ENCODE data around the gene SLC46A1.

DNA sequence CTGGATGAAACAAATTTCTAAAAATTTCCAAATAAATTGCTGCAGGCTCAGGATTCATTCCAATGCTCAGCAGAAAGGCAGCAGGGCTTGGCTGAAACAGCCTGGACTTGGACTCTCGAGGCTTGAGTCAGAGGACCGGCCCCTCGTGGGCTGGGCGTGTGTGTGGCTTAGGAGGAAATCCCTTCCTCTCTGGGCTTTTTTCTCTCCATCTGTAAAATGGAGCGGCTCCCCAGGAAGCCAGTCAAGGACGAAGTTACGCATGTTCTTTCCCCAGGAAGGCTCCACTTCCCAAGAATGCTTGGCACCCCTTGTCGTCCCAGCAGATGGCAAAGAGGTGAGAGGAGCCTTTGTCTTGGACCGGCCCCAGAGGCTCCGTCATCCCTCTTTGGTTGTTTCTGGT lies 13.5 kb downstream of the SLC46A1 start:
- TF ChIP-seq, protein P1, sequence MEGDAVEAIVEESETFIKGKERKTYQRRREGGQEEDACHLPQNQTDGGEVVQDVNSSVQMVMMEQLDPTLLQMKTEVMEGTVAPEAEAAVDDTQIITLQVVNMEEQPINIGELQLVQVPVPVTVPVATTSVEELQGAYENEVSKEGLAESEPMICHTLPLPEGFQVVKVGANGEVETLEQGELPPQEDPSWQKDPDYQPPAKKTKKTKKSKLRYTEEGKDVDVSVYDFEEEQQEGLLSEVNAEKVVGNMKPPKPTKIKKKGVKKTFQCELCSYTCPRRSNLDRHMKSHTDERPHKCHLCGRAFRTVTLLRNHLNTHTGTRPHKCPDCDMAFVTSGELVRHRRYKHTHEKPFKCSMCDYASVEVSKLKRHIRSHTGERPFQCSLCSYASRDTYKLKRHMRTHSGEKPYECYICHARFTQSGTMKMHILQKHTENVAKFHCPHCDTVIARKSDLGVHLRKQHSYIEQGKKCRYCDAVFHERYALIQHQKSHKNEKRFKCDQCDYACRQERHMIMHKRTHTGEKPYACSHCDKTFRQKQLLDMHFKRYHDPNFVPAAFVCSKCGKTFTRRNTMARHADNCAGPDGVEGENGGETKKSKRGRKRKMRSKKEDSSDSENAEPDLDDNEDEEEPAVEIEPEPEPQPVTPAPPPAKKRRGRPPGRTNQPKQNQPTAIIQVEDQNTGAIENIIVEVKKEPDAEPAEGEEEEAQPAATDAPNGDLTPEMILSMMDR (conservative IDR thresholded peaks at IDR 0.05; ENCODE audit: low read depth in 2 of 2) = no peak
- TF ChIP-seq EZH2 (IDR thresholded peaks at IDR 0.05; ENCODE audit: low read depth, unreplicated experiment) (no peak), STAT1 (IDR thresholded peaks at IDR 0.05; ENCODE audit: unreplicated experiment) (no peak)
- TF ChIP-seq, protein P2, sequence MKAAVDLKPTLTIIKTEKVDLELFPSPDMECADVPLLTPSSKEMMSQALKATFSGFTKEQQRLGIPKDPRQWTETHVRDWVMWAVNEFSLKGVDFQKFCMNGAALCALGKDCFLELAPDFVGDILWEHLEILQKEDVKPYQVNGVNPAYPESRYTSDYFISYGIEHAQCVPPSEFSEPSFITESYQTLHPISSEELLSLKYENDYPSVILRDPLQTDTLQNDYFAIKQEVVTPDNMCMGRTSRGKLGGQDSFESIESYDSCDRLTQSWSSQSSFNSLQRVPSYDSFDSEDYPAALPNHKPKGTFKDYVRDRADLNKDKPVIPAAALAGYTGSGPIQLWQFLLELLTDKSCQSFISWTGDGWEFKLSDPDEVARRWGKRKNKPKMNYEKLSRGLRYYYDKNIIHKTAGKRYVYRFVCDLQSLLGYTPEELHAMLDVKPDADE (IDR thresholded peaks at IDR 0.05) = no peak
- TF ChIP-seq, protein P3, sequence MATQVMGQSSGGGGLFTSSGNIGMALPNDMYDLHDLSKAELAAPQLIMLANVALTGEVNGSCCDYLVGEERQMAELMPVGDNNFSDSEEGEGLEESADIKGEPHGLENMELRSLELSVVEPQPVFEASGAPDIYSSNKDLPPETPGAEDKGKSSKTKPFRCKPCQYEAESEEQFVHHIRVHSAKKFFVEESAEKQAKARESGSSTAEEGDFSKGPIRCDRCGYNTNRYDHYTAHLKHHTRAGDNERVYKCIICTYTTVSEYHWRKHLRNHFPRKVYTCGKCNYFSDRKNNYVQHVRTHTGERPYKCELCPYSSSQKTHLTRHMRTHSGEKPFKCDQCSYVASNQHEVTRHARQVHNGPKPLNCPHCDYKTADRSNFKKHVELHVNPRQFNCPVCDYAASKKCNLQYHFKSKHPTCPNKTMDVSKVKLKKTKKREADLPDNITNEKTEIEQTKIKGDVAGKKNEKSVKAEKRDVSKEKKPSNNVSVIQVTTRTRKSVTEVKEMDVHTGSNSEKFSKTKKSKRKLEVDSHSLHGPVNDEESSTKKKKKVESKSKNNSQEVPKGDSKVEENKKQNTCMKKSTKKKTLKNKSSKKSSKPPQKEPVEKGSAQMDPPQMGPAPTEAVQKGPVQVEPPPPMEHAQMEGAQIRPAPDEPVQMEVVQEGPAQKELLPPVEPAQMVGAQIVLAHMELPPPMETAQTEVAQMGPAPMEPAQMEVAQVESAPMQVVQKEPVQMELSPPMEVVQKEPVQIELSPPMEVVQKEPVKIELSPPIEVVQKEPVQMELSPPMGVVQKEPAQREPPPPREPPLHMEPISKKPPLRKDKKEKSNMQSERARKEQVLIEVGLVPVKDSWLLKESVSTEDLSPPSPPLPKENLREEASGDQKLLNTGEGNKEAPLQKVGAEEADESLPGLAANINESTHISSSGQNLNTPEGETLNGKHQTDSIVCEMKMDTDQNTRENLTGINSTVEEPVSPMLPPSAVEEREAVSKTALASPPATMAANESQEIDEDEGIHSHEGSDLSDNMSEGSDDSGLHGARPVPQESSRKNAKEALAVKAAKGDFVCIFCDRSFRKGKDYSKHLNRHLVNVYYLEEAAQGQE (IDR thresholded peaks at IDR 0.05; ENCODE audit: unreplicated experiment) = no peak

Data from GM23338 (cell line).